Esophagus squamous epithelium (tissue), 4 donors: ENCODE results near the gene UTP4.

Experiments
- CTCF ChIP-seq, 6 experiments: fragments of 450-650 bp in 4 of 6; fragments of 200-600 bp in 2 of 6; sonication (generic) in 2 of 6; IDR thresholded peaks; one replicate each; pipeline ENCODE4 v1.5.1; 2016 to 2019; ENCODE audit warnings: antibody characterized with exemption in 6 of 6, mild to moderate bottlenecking in 4 of 6, moderate library complexity in 4 of 6
- POLR2A ChIP-seq, 4 donors: fragments of 450-650 bp; IDR thresholded peaks; one replicate each; pipeline ENCODE4 v1.6.1; 2017; ENCODE audit warnings: antibody characterized with exemption in 4 of 4, mild to moderate bottlenecking in 4 of 4, moderate library complexity in 3 of 4

- TF ChIP-seq CTCF (IDR thresholded peaks at IDR 0.05) (peak in 4 of 6 experiments; percentile 14 to 72 (median 50)), POLR2A (IDR thresholded peaks at IDR 0.05) (no peak)
These were observed 19.9 kb upstream of the UTP4 start for GRCh38 chr16:69112285-69113129.
